DMS153 treated with DMSO at 0.1 percent for 48 hours (cell line): ENCODE data around the gene TTLL13.
A peak's percentile ranks its signal among the peaks of the same experiment; 100 is the strongest.

Source experiments
- DNase-seq: peaks from one replicate; lab custom pipeline; 2025; ENCODE audit not compliant: unreplicated experiment; lab: John Stamatoyannopoulos, UW

TTLL13 gene

GRCh38 chr15:90214553-90215196, 34.7 kb upstream of the TTLL13 start:
- no peak for DNase-seq

GRCh38 chr15:90217671-90218394, 31.5 kb upstream of the TTLL13 start:
- no peak for DNase-seq

DNA sequence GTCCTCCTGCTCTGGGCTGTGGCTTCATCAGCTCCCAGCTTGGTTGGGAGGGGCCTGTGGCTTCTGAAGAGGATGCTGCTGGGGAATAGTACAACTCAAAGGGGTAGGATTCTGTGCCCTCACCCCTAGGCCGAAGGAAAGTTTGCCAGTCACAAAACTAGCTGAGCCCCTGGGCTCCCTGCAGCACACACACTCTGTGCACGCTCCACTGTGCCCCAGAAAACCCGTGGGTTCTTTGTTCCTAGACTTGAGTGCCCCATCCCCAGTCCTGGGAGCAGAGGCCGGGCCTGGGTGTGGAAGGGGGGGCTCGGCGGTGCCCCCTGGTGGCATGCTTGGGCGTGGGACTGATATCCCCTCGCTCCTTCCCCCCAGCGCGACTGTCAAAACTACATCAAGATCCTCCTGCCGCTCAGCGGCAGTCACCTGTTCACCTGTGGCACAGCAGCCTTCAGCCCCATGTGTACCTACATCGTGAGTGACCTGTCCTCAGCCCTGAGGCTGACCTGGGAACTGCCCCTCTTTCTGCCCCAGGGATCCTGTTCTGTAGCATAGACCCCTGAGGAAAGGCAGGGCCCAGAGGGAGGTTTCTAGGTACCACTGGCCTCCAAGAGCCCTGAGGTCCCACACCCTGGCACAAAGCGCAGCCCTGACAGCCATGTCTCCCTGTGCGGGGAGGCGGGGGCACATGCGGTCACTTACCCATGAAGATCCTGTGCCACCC, 29.8 kb upstream of the TTLL13 start:
- no peak for DNase-seq

DNA sequence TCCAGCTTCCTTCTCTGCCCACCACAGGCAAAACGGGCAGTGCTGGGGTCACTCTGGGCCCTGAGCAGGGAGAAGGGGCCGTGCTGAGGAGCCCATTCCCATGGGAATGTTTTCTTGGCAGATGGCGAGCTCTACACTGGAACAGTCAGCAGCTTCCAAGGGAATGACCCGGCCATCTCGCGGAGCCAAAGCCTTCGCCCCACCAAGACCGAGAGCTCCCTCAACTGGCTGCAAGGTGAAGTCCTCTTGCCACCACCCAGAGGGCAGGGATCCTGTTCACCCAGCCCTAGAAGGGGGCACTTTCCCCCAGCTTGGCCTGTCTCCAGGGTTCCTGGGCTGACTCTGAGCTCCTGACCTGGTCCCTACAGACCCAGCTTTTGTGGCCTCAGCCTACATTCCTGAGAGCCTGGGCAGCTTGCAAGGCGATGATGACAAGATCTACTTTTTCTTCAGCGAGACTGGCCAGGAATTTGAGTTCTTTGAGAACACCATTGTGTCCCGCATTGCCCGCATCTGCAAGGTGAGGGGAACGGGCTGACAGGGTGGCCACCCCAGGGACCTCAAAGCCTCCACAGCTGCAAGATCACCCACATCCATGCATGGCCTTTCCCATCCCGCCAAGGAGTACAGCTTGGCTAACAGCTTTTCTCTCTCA, 28.0 kb upstream of the TTLL13 start:
- peak; percentile 22 for DNase-seq

- DNase-seq: no peak
Measured at GRCh38 chr15:90222547-90222946, 26.8 kb upstream of the TTLL13 start.

GRCh38 chr15:90223441-90224165, 25.8 kb upstream of the TTLL13 start:
- no peak for DNase-seq

- no peak for DNase-seq
Measured at GRCh38 chr15:90225047-90225446, 24.3 kb upstream of the TTLL13 start.

- no peak for DNase-seq
Measured at GRCh38 chr15:90225504-90226234, 23.7 kb upstream of the TTLL13 start.

DNA sequence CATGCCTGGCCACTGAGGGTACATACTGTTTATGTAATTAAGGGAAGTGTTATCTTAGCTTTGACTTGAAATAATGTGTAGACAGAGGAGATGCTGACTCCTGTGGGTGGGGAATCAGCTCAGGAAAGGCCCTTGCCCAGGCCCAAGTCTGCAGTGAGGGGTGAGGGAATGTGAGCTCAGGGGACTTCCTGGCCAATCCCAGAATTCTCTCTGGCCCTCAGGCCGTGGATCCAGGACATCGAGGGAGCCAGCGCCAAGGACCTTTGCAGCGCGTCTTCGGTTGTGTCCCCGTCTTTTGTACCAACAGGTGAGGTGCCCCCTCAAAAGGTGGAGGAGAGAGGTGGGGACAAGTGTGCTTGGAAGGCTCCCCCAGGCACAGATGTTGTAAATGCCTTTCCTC, 22.0 kb upstream of the TTLL13 start:
- DNase-seq: no peak

DNA sequence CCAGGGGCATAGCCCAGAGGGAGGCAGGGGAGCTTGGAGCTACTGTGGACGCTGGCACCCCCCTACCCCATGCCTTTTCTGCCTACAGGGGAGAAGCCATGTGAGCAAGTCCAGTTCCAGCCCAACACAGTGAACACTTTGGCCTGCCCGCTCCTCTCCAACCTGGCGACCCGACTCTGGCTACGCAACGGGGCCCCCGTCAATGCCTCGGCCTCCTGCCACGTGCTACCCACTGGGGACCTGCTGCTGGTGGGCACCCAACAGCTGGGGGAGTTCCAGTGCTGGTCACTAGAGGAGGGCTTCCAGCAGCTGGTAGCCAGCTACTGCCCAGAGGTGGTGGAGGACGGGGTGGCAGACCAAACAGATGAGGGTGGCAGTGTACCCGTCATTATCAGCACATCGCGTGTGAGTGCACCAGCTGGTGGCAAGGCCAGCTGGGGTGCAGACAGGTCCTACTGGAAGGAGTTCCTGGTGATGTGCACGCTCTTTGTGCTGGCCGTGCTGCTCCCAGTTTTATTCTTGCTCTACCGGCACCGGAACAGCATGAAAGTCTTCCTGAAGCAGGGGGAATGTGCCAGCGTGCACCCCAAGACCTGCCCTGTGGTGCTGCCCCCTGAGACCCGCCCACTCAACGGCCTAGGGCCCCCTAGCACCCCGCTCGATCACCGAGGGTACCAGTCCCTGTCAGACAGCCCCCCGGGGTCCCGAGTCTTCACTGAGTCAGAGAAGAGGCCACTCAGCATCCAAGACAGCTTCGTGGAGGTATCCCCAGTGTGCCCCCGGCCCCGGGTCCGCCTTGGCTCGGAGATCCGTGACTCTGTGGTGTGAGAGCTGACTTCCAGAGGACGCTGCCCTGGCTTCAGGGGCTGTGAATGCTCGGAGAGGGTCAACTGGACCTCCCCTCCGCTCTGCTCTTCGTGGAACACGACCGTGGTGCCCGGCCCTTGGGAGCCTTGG, 21.3 kb upstream of the TTLL13 start:
- no peak for DNase-seq

DNA sequence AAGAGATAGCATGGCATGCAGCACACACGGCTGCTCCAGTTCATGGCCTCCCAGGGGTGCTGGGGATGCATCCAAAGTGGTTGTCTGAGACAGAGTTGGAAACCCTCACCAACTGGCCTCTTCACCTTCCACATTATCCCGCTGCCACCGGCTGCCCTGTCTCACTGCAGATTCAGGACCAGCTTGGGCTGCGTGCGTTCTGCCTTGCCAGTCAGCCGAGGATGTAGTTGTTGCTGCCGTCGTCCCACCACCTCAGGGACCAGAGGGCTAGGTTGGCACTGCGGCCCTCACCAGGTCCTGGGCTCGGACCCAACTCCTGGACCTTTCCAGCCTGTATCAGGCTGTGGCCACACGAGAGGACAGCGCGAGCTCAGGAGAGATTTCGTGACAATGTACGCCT, 20.4 kb upstream of the TTLL13 start:
- no peak for DNase-seq

GRCh38 chr15:90230071-90230494, 19.3 kb upstream of the TTLL13 start:
- DNase-seq: no peak

- DNase-seq: no peak
Measured at GRCh38 chr15:90230610-90231009, 18.7 kb upstream of the TTLL13 start.

GRCh38 chr15:90231028-90232017, 18.0 kb upstream of the TTLL13 start:
- no peak for DNase-seq

- DNase-seq: no peak
Measured at GRCh38 chr15:90232196-90232595, 17.2 kb upstream of the TTLL13 start.

DNA sequence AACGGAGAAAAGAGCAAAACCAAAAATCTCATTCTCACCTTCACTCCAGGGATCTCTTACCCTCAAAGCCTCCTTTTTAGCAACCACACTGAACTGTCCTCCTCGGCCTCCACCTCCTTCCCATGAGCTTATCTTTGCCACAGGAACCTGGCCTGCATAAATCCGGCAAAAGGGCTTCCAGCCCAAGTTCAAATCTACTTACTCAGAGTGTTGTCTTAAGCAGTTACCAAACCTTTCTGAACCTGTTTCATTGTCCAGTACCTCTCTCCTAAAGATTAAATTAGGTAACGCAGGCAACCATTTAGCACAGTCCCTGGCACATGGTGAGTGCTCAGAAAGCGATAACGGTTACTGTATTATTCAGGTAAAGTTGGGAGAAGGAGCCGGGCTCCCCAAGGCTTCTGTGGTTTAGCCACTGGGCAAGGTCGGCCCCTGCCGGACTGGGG, 16.4 kb upstream of the TTLL13 start:
- no peak for DNase-seq

GRCh38 chr15:90233387-90234095, 15.8 kb upstream of the TTLL13 start, which contains the start of gene CIB1:
Gene CIB1, minus strand, starts transcription at chr15:90233941. Its CDS starts 56 bp downstream, at chr15:90233885.
- DNase-seq: peak; percentile 33
